GM18517 (cell line): ENCODE data around the gene ANKFN1.

Experiments used
- ATAC-seq: cut with Tn5 transposase; IDR thresholded peaks from one replicate; pipeline ENCODE4 v1.9.1; 2021; ENCODE audit warnings: mild to moderate bottlenecking, moderate library complexity; ENCODE audit not compliant: unreplicated experiment

The ANKFN1 gene

DNA sequence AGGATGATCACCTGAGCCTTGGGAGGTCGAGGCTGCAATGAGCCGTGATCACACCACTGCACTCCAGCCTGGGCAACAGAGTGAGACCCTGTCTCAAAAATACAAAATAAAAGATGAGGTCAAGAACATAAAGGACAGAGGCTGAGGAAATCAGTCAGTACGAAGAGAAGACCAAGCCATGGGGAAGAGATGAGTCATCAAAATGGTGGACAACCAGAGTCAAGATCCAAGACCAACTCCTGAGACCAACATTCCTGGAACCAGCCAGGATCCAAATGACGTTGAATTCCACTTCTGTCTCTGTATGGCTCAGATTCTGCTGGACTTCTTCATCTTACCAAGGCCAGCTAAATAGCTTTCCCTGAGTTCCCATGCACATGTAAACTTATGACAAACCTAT, 395.4 kb downstream of the ANKFN1 start:
- no peak for ATAC-seq

DNA sequence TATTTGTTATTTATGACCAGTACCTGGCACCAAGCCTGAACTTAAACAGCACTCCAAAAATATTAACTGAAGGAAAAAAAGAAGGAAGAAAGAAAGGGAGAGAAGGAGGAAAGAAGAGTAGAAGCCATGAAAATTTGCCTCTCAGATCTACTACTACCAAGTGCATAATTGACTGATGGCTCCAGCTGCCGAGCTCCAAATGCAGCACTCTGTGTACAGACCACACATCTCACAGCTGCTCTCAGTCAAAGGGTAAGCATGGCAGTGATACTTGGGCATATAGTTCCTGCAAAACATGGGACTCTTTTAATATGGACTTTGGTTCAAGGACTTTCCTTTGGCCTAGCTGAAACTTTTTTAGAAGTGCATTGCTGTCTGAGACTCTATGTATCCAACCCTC, 396.2 kb downstream of the ANKFN1 start:
- no peak for ATAC-seq

DNA sequence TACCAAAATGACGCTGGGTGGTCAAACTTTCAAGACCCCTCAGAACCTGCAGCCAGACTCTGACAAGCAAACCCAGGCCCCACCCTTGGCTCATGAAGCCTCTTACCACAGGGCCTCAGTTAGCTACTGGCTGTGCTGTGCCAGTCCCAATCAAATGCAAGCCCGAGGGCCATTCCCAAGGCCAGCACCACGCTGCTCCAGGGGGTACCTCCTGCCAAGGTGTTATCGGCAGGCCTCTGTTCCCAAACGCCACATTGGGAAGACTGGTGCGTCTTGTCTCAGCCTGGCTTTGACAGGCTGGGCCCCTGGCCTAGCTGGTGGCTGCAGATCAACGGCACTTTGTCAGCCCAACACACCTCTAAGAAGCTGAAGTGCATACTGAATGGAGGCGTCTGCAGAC, 404.4 kb downstream of the ANKFN1 start:
- ATAC-seq, result no peak

DNA sequence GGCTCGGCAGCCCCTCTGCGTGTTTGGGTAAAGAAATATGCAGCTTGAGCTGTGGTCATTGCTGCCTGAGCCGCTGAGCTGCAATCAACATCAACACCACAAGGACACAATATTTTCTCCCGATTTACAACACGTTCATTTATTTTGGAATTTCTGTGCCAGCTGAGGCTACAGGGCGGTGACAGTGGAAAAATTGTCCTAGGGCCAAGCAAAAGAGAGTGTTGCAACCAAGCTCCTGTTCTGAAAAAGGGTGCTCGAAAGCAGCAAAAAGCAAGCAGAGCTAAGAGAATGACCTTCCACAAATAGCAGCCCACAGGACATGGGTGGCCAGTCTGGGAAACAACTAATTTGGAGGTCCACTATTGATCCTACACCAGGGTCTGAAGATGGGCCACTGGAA, 404.8 kb downstream of the ANKFN1 start:
- no peak for ATAC-seq
